ES-I3 (cell line): ENCODE data around the gene TNFRSF9.

Source experiments
- H3K36me3 ChIP-seq: 2 replicates; pipeline ENCODE4 v1.6.1; 2013; ENCODE audit warnings: mild to moderate bottlenecking, low read length, control low read depth, moderate library complexity; ENCODE audit not compliant: insufficient read depth
- H3K4me1 ChIP-seq: 2 replicates; pipeline ENCODE4 v1.6.1; 2013; ENCODE audit warnings: mild to moderate bottlenecking, control low read depth, low read length; ENCODE audit not compliant: insufficient read depth
- H3K9ac ChIP-seq: 2 replicates; pipeline ENCODE4 v1.6.1; 2013; ENCODE audit warnings: low read depth, mild to moderate bottlenecking, low read length, moderate library complexity
- H3K9me3 ChIP-seq: 2 replicates; pipeline ENCODE4 v1.6.1; 2013; ENCODE audit warnings: mild to moderate bottlenecking, low read length, moderate library complexity; ENCODE audit not compliant: control insufficient read depth, insufficient read depth

TNFRSF9 gene

GRCh38 chr1:7940745-7941436, at the start of gene TNFRSF9:
Gene TNFRSF9, minus strand, starts transcription at chr1:7940839. Its CDS starts 845 bp downstream, at chr1:7939994.
- Histone ChIP-seq H3K4me1 (peaks cover 11% of the 10 kb centered on the region; the same call in 1 of the 2 replicates), H3K9me3 (no peaks in the 10 kb centered on the region), H3K9ac (no peak within 1 kb of the TSS), H3K36me3 (no peaks in the 10 kb centered on the region)

GRCh38 chr1:7989762-7990428, 49.3 kb upstream of the TNFRSF9 start:
- no peak overlapping the region for H3K9ac ChIP-seq
- H3K4me1 ChIP-seq: peaks cover 21% of the 10 kb centered on the region
- no peaks in the 10 kb centered on the region for H3K9me3 ChIP-seq
- H3K36me3 ChIP-seq: peaks cover 4% of the 10 kb centered on the region; the same call in 1 of the 2 replicates

- H3K36me3 ChIP-seq: peaks cover 10% of the 10 kb centered on the region; the same call in 1 of the 2 replicates
- peaks cover 21% of the 10 kb centered on the region for H3K4me1 ChIP-seq
These were observed 47.9 kb upstream of the TNFRSF9 start for GRCh38 chr1:7988576-7988975.

GRCh38 chr1:7987528-7987927, 46.9 kb upstream of the TNFRSF9 start:
- Histone ChIP-seq H3K36me3 (peaks cover 10% of the 10 kb centered on the region; the same call in 1 of the 2 replicates), H3K9ac (no peak overlapping the region)

More at GRCh38 chr1:7988576-7988975, 47.9 kb upstream of the TNFRSF9 start:
- Histone ChIP-seq H3K9me3 (no peaks in the 10 kb centered on the region), H3K9ac (no peak overlapping the region)

GRCh38 chr1:7985851-7986612, 45.4 kb upstream of the TNFRSF9 start:
- H3K9me3 ChIP-seq: no peaks in the 10 kb centered on the region
- peaks cover 12% of the 10 kb centered on the region; the same call in 1 of the 2 replicates for H3K36me3 ChIP-seq
- H3K4me1 ChIP-seq: 0 out of 2 replicates have a peak, but pooled peaks cover 11% of the 10 kb centered on the region
- no peak overlapping the region for H3K9ac ChIP-seq

More at GRCh38 chr1:7987528-7987927, 46.9 kb upstream of the TNFRSF9 start:
- Histone ChIP-seq H3K9me3 (no peaks in the 10 kb centered on the region), H3K4me1 (peaks cover 21% of the 10 kb centered on the region)

GRCh38 chr1:7984811-7985210, 44.2 kb upstream of the TNFRSF9 start:
- H3K9ac ChIP-seq: no peak overlapping the region
- H3K36me3 ChIP-seq: peaks cover 12% of the 10 kb centered on the region; the same call in 1 of the 2 replicates
- 0 out of 2 replicates have a peak, but pooled peaks cover 11% of the 10 kb centered on the region for H3K4me1 ChIP-seq
- no peaks in the 10 kb centered on the region for H3K9me3 ChIP-seq

GRCh38 chr1:7983086-7983778, 42.6 kb upstream of the TNFRSF9 start:
- H3K9me3 ChIP-seq: no peaks in the 10 kb centered on the region
- H3K9ac ChIP-seq: no peak overlapping the region
- no peaks in the 10 kb centered on the region for H3K4me1 ChIP-seq
- peaks cover 22% of the 10 kb centered on the region for H3K36me3 ChIP-seq

- Histone ChIP-seq H3K9me3 (no peaks in the 10 kb centered on the region), H3K36me3 (peaks cover 26% of the 10 kb centered on the region), H3K9ac (no peak overlapping the region), H3K4me1 (no peaks in the 10 kb centered on the region)
These were observed 40.3 kb upstream of the TNFRSF9 start for GRCh38 chr1:7980984-7981383.

GRCh38 chr1:7975212-7975865, 34.7 kb upstream of the TNFRSF9 start:
- H3K36me3 ChIP-seq: peaks cover 23% of the 10 kb centered on the region
- no peak overlapping the region for H3K9ac ChIP-seq
- no peaks in the 10 kb centered on the region for H3K4me1 ChIP-seq
- H3K9me3 ChIP-seq: no peaks in the 10 kb centered on the region

- Histone ChIP-seq H3K9ac (no peak overlapping the region), H3K4me1 (no peaks in the 10 kb centered on the region), H3K36me3 (peaks cover 18% of the 10 kb centered on the region), H3K9me3 (no peaks in the 10 kb centered on the region)
These were observed 32.4 kb upstream of the TNFRSF9 start for GRCh38 chr1:7973086-7973485.

- Histone ChIP-seq H3K9ac (no peak overlapping the region), H3K9me3 (no peaks in the 10 kb centered on the region), H3K36me3 (peaks cover 15% of the 10 kb centered on the region), H3K4me1 (no peaks in the 10 kb centered on the region)
These were observed 31.6 kb upstream of the TNFRSF9 start for GRCh38 chr1:7972285-7972684.

- Histone ChIP-seq H3K36me3 (peaks cover 16% of the 10 kb centered on the region), H3K9ac (no peak overlapping the region), H3K9me3 (no peaks in the 10 kb centered on the region), H3K4me1 (no peaks in the 10 kb centered on the region)
These were observed 30.4 kb upstream of the TNFRSF9 start for GRCh38 chr1:7971024-7971423.

- H3K36me3 ChIP-seq: peaks cover 23% of the 10 kb centered on the region
- H3K9me3 ChIP-seq: no peaks in the 10 kb centered on the region
- H3K4me1 ChIP-seq: no peaks in the 10 kb centered on the region
- H3K9ac ChIP-seq: no peak overlapping the region
These were observed 29.6 kb upstream of the TNFRSF9 start for GRCh38 chr1:7970246-7970645.
